Activated effector memory CD4-positive, alpha-beta T cell treated with anti-CD3 and anti-CD28 coated beads, Interleukin-2, amount 50 U/mL, for 16 hours (primary cell): Measurements from ENCODE around the gene LY6G6D.

Experiments used
- DNase-seq: peaks from one replicate; pipeline ENCODE4 v3.0.0-alpha.2; 2020

LY6G6D gene

GRCh38 chr6:31737315-31737990, 22.3 kb downstream of the LY6G6D start:
- no peak for DNase-seq

- DNase-seq: peak; percentile 86
Measured at GRCh38 chr6:31737991-31738979, 23.1 kb downstream of the LY6G6D start.

GRCh38 chr6:31739639-31740396, 24.7 kb downstream of the LY6G6D start, which contains the start of gene MSH5:
MSH5 (plus strand) TSS chr6:31740005; CDS start chr6:31740467, 462 bp downstream.
- DNase-seq: peak; percentile 98

GRCh38 chr6:31740397-31741223, 25.5 kb downstream of the LY6G6D start:
- no peak for DNase-seq

GRCh38 chr6:31741815-31742214, 26.7 kb downstream of the LY6G6D start:
- DNase-seq: no peak

- no peak for DNase-seq
Measured at GRCh38 chr6:31742894-31743293, 27.7 kb downstream of the LY6G6D start.

GRCh38 chr6:31744422-31744821, 29.3 kb downstream of the LY6G6D start:
- DNase-seq: no peak

- DNase-seq: no peak
Measured at GRCh38 chr6:31749301-31750036, 34.3 kb downstream of the LY6G6D start.

GRCh38 chr6:31750411-31751022, 35.4 kb downstream of the LY6G6D start:
- DNase-seq: no peak

GRCh38 chr6:31752739-31753319, 37.7 kb downstream of the LY6G6D start:
- DNase-seq: no peak

- no peak for DNase-seq
Measured at GRCh38 chr6:31758281-31758680, 43.1 kb downstream of the LY6G6D start.

- DNase-seq: no peak
Measured at GRCh38 chr6:31760790-31761189, 45.6 kb downstream of the LY6G6D start.

GRCh38 chr6:31761343-31761742, 46.2 kb downstream of the LY6G6D start:
- no peak for DNase-seq

- DNase-seq: no peak
Measured at GRCh38 chr6:31762356-31762755, 47.2 kb downstream of the LY6G6D start, which contains the start of gene SAPCD1. SAPCD1 (plus strand) TSS chr6:31762656; CDS start chr6:31763055, 399 bp downstream.

- DNase-seq: no peak
Measured at GRCh38 chr6:31762878-31763618, 47.9 kb downstream of the LY6G6D start.

- DNase-seq: no peak
Measured at GRCh38 chr6:31763619-31763940, 48.4 kb downstream of the LY6G6D start.

GRCh38 chr6:31764198-31764597, 49.0 kb downstream of the LY6G6D start:
- DNase-seq: no peak

- no peak for DNase-seq
Measured at GRCh38 chr6:31765559-31765909, 50.4 kb downstream of the LY6G6D start.

GRCh38 chr6:31765910-31766794, 51.0 kb downstream of the LY6G6D start:
- no peak for DNase-seq
